DND-41 (cell line): ENCODE results near the gene PDE6B.

ENCODE experiments used
- ATAC-seq: fragments of 200-7000 bp; cut with Tn5 transposase; 3 replicates; pipeline ENCODE4 v1.9.1; 2021; ENCODE audit warnings: low read depth; ENCODE audit not compliant: insufficient read depth
- DNase-seq: peaks from one replicate; pipeline ENCODE4 v3.0.0-alpha.2; 2020
- H2AFZ ChIP-seq: 2 replicates; pipeline ENCODE4 v1.6.0; 2012; ENCODE audit warnings: low read depth, low read length
- H3K27ac ChIP-seq: 2 replicates; pipeline ENCODE4 v1.5.1; 2012; ENCODE audit warnings: low read length, inconsistent platforms
- H3K27me3 ChIP-seq: fragments of 200-600 bp; sonication (generic); 2 replicates; pipeline ENCODE4 v1.6.0; 2012; ENCODE audit warnings: low read length, mild to moderate bottlenecking, inconsistent platforms; ENCODE audit not compliant: insufficient read depth, poor library complexity
- H3K36me3 ChIP-seq: 2 replicates; pipeline ENCODE4 v1.5.1; 2012; ENCODE audit warnings: low read length, inconsistent platforms; ENCODE audit not compliant: insufficient read depth
- H3K4me1 ChIP-seq: 2 replicates; pipeline ENCODE4 v1.5.1; 2012; ENCODE audit warnings: mild to moderate bottlenecking, low read length; ENCODE audit not compliant: insufficient read depth
- H3K4me2 ChIP-seq: 2 replicates; pipeline ENCODE4 v1.6.0; 2012; ENCODE audit warnings: mild to moderate bottlenecking, moderate library complexity, low read length, inconsistent platforms; ENCODE audit not compliant: insufficient read depth
- H3K4me3 ChIP-seq, 2 experiments: fragments of 200-600 bp in 1 of 2; shearing (Covaris generic) in 1 of 2; 2 replicates each; pipeline ENCODE4 v1.5.1; 2012 to 2016; ENCODE audit warnings: inconsistent platforms in 2 of 2, low read length in 2 of 2, mild to moderate bottlenecking in 2 of 2, low read depth in 1 of 2, moderate library complexity in 1 of 2
- H3K79me2 ChIP-seq: 2 replicates; pipeline ENCODE4 v1.6.0; 2012; ENCODE audit warnings: low read length, inconsistent platforms; ENCODE audit not compliant: insufficient read depth
- H3K9ac ChIP-seq: 2 replicates; pipeline ENCODE4 v1.6.0; 2012; ENCODE audit warnings: low read depth, mild to moderate bottlenecking, inconsistent platforms, low read length, moderate library complexity
- H3K9me3 ChIP-seq: 2 replicates; pipeline ENCODE4 v1.5.1; 2012; ENCODE audit warnings: low read length, moderate library complexity, mild to moderate bottlenecking, inconsistent platforms; ENCODE audit not compliant: insufficient read depth, severe bottlenecking
- H4K20me1 ChIP-seq: 2 replicates; pipeline ENCODE4 v1.6.0; 2012; ENCODE audit warnings: low read length; ENCODE audit not compliant: insufficient read depth
- CTCF ChIP-seq: IDR thresholded peaks from 2 replicates; pipeline ENCODE4 v1.5.1; 2012; ENCODE audit warnings: borderline replicate concordance, low read length, moderate library complexity, mild to moderate bottlenecking; ENCODE audit not compliant: poor library complexity, severe bottlenecking; ENCODE audit errors: extremely low read depth
- EZH2 ChIP-seq: IDR thresholded peaks from 3 replicates; pipeline ENCODE4 v1.6.1; 2012; ENCODE audit warnings: borderline replicate concordance, low read depth, mild to moderate bottlenecking, moderate library complexity, low read length, inconsistent platforms; ENCODE audit not compliant: severe bottlenecking

The PDE6B gene

DNA sequence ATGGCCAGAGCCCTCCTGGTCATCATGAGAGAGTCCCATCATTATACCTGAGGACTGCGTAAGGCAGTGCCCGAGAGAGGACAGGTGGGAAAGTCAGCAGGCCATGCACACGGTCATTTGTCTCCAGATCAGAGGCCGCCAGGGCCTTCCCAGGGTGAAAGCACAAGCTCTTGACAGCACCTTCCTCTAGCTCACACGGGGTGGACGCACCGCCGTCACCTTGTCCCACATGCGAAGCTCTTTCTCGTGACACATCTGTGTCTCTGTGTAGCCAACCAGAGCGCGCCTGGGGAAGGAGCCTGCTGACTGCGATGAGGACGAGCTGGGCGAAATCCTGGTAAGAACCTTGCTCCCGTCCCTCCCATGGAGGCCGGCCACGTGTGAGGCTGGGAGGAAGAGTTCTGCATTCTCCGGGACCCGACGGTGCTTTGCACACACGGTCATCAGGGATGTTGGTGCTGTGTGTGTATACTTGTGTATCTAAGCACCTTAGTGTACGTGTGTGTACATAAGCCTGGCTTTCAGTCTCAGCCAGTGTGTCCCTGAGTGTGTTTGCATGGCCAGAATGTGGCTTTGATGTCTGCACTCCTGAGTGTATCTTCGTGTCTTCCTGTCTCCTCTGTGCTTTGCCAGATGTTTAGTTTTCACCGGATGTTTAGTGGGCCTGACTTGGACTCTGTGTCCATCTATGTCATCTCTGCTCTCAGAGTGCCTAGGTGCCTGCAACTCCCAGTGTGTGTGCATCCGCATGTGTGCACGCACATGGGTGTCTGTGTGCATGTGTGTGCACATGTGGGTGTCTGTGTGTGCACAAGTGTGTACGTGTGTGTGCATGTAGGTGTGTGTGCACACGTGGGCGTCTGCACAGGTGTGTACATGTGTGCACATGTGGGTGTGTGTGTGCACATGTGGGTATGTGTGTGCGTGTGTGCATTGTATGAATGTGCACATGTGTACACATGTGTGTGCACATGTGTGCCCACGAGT lies 33.6 kb downstream of the PDE6B start:
- Histone ChIP-seq H3K27me3 (no peaks in the 10 kb centered on the region), H3K36me3 (peaks cover 27% of the 10 kb centered on the region), H3K27ac (no peak overlapping the region), H2AFZ (no peak overlapping the region), H3K9ac (no peak overlapping the region), H4K20me1 (peaks cover 9% of the 10 kb centered on the region), H3K4me3 (no peak overlapping the region), H3K4me1 (peaks cover 19% of the 10 kb centered on the region), H3K9me3 (no peaks in the 10 kb centered on the region), H3K79me2 (peaks cover 16% of the 10 kb centered on the region), H3K4me2 (no peak overlapping the region)
- DNase-seq (no peak), ATAC-seq (no peak)
- TF ChIP-seq CTCF, result no peak
- no peak for TF ChIP-seq EZH2

DNA sequence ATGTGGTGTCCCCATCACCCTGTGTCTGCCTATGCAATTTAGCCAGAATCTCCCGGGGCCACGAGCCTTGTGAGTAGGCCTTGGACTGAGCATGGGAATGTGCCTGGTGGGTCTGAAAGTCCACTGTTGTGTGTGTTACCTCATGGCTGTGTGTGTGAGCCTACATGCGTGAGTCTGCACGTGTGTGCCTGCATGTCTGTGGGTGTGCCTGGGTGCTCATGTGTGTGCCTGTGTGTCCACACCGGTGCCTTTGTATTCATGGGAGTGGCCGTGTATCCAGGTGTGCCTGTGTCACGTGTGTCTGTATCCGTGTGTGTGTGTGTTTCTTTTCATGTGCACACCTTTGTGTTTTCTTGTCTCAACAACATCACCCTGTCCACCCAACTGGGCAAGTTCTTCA lies 34.5 kb downstream of the PDE6B start:
- Histone ChIP-seq H2AFZ (no peak overlapping the region), H3K4me2 (no peak overlapping the region), H3K4me3 (no peak overlapping the region), H3K4me1 (peaks cover 28% of the 10 kb centered on the region), H3K27ac (no peak overlapping the region), H3K27me3 (no peaks in the 10 kb centered on the region), H4K20me1 (peaks cover 9% of the 10 kb centered on the region), H3K9ac (no peak overlapping the region), H3K79me2 (peaks cover 25% of the 10 kb centered on the region), H3K9me3 (no peaks in the 10 kb centered on the region), H3K36me3 (peaks cover 27% of the 10 kb centered on the region)
- no peak for DNase-seq
- TF ChIP-seq EZH2, result no peak
- TF ChIP-seq CTCF, result no peak
- no peak for ATAC-seq

- no peak for DNase-seq
- Histone ChIP-seq H3K9me3 (no peaks in the 10 kb centered on the region), H3K4me1 (peaks cover 33% of the 10 kb centered on the region), H3K27ac (no peak overlapping the region), H3K9ac (no peak overlapping the region), H3K79me2 (peaks cover 30% of the 10 kb centered on the region), H2AFZ (no peak overlapping the region), H4K20me1 (peaks cover 9% of the 10 kb centered on the region), H3K27me3 (no peaks in the 10 kb centered on the region), H3K4me3 (no peak overlapping the region), H3K4me2 (no peak overlapping the region), H3K36me3 (peaks cover 27% of the 10 kb centered on the region)
- TF ChIP-seq CTCF (no peak), EZH2 (no peak)
- no peak for ATAC-seq
These were observed 35.0 kb downstream of the PDE6B start for GRCh38 chr4:660401-660800.
